DMS 273 (cell line): ENCODE measurements around the gene PUSL1.

Source experiments
- DNase-seq: peaks from one replicate; lab custom pipeline; 2025; ENCODE audit not compliant: unreplicated experiment; lab: John Stamatoyannopoulos, UW

Gene PUSL1

GRCh38 chr1:1294250-1294890, 14.0 kb upstream of the PUSL1 start:
- no peak for DNase-seq

GRCh38 chr1:1295154-1295923, 13.1 kb upstream of the PUSL1 start:
- DNase-seq: no peak

- DNase-seq: no peak
Observed at GRCh38 chr1:1296070-1297061, 12.0 kb upstream of the PUSL1 start.

GRCh38 chr1:1297802-1298424, 10.5 kb upstream of the PUSL1 start:
- no peak for DNase-seq

- peak; percentile 94 for DNase-seq
Observed at GRCh38 chr1:1298861-1299685, 9.3 kb upstream of the PUSL1 start.

GRCh38 chr1:1299686-1300351, 8.6 kb upstream of the PUSL1 start:
- peak; percentile 60 for DNase-seq

GRCh38 chr1:1300352-1300739, 8.1 kb upstream of the PUSL1 start:
- no peak for DNase-seq

GRCh38 chr1:1302006-1302430, 6.4 kb upstream of the PUSL1 start:
- peak; percentile 53 for DNase-seq

GRCh38 chr1:1302951-1303509, 5.4 kb upstream of the PUSL1 start:
- peak; percentile 65 for DNase-seq

GRCh38 chr1:1303736-1304135, 4.7 kb upstream of the PUSL1 start:
- DNase-seq: no peak

- DNase-seq: peak; percentile 97
Observed at GRCh38 chr1:1304331-1305299, 3.8 kb upstream of the PUSL1 start.

GRCh38 chr1:1305300-1306069, 2.9 kb upstream of the PUSL1 start:
- DNase-seq: peak; percentile 96

GRCh38 chr1:1306070-1306660, 2.2 kb upstream of the PUSL1 start:
- DNase-seq: peak; percentile 80

- peak; percentile 68 for DNase-seq
Observed at GRCh38 chr1:1306661-1307260, 1.6 kb upstream of the PUSL1 start.

- DNase-seq: peak; percentile 59
Observed at GRCh38 chr1:1307261-1307922, 1.0 kb upstream of the PUSL1 start.

- peak; percentile 74 for DNase-seq
Observed at GRCh38 chr1:1308756-1309250, 406 bp downstream of the PUSL1 start.
